H54 (cell line): ENCODE measurements around the gene LPP.
A peak's percentile ranks its signal among the peaks of the same experiment; 100 is the strongest.

Source experiments
- DNase-seq: peaks from one replicate; pipeline ENCODE4 v3.0.0; 2011; ENCODE audit warnings: low spot score, mixed read lengths; ENCODE audit not compliant: insufficient read length
- FAIRE-seq: peaks from 3 replicates; lab custom pipeline; 2011; peaks lifted over from hg19 to GRCh38; lab: Jason Lieb, UNC
- POLR2A ChIP-seq: IDR thresholded peaks from 2 replicates; pipeline ENCODE4 v1.6.1; 2011; ENCODE audit warnings: low read depth, mild to moderate bottlenecking, low read length

The LPP gene

DNA sequence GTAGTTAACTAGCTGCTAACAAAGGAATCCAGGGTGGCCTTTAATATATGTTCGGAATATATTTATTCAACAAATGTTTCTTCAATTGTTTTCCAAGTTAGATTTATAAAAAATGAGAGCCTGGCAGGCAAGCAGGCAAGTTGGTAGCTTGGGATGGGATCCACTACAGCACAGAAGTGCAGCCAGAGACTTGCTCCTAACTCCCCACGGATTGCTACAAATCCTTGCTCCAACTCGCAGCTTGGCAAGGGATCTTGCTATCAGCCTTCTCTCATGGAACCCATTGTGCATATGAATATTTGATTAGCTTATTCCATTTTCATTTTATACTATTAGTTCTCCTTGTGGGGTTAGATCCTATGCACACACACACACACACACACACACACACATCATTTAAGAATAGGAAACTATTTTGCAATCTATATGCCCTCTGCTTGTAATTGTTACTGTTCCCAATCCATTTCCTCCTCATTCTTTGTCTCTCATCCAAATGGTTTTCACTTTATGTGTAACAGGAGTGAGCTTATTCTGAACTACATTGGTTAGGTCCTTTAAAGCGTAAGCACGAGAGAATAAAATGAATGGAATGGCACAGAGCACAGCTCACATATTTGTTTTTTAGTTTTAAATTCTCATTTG is 505.6 kb downstream of the LPP start:
- TF ChIP-seq POLR2A = no peak
- FAIRE-seq = no peak
- DNase-seq = no peak

DNA sequence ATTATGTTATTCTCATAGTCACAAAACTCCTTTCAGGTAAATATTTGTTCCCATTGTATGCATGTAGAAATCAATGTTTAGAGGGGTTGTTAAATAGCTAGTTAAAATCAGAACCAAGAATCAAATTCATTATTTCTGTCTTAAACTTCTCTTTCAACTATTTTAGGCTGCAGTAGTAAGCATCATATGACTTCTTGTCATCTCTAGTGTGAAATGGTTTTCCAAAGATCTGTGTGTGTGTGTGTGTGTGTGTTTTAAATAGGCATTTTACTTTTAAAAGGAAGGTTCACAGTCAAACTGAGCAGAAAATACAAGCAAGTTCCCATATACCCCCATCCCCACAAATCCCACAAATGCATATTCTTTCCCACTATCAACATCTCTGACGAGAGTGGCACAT is 506.5 kb downstream of the LPP start:
- FAIRE-seq (no peak), DNase-seq (no peak)
- no peak for TF ChIP-seq POLR2A

DNA sequence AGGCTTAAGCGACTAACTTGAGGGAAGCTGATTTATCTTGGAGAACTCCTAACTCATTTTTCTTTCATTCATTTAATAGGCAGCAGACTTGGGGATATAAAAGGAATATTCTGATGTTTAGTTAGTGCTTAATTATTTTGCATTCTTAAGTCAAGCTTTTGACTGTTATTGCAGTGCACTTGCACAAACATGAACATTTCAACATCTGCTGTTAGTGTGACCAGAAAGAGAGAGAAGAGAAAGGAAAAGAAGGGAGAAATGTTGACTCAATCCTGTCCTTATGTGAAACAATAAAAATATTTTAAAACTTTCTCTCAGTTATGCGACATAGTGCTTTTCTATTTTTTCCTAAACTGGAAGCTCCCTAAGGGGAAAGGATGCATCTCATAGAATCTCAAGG is 507.8 kb downstream of the LPP start:
- TF ChIP-seq POLR2A = no peak
- FAIRE-seq = peak; percentile 6
- no peak for DNase-seq

DNA sequence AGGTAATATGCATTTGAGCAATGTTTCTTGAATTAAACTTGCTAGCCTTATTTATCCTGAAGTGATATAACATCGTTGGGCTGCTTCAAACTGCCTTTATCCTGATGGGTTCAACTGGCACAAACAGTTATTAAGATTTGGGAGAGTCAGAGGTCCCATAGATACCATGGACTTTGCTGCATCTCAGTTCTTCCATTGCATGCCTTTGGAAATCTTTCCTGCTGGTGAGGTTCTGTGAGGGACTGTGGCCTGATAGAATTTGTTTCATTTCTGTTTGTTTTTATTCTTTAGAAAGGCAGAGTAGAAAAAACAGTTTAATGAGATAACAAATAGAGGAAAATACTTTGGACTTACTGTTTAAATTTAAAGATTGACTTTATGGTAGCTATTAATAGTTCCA is 508.3 kb downstream of the LPP start:
- TF ChIP-seq POLR2A = no peak
- DNase-seq = no peak
- no peak for FAIRE-seq

DNA sequence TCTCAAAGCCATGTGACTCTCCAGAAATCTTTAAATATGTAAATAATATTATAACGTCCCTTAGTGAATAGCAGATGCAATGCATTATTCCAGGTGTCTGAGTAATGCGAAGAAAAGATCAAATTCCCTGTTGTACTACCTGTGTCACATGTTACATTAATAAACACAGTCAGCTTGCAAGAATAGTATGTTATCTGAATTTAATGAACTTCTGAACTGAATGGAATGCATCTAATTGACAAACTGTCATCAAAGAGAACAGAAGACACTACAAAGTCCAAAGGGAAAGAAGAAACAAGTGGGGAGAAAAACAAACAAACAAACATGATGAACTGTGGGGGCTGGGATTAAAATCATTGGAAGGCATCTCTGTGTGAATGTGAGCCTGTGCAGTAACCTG is 508.8 kb downstream of the LPP start:
- DNase-seq (no peak), FAIRE-seq (no peak)
- TF ChIP-seq POLR2A = no peak

DNA sequence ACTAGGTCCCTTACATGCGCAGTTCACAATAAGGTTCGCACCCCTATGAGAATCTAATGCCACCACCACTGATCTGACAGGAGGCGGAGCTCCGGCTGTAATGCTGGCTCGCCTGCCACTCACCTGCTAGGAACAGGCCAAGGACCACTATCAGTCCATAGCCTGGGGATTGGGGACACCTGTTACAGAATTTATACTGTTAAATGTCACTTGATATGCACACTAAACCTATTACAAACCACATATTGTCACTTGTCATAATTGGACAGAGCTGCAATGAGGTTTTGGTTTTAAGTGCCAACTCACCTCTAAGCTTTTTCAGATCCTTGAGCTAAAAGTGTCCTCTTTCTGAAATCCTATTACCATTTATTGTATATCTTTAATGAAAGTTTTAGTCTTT is 509.9 kb downstream of the LPP start:
- TF ChIP-seq POLR2A = no peak
- DNase-seq = no peak
- peak; percentile 57 for FAIRE-seq

DNA sequence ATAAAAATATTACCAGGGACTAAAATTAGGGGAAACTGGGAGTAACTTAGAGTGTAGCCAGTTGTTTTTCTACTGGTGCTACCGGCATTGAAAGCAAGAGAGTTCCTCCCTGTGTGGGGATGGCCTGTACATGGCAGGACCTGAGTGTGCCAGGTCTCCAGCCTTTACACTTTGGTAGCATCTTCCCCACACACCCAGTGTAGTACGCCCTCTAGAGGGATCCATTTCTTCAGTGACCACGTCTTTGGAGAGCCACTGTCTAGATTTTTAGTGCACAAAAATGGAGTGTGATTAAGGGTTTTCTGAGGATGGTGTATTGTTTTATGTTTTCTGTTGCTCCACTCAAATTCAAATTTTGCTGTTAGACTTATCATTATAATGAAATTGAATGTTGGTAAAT is 510.8 kb downstream of the LPP start:
- peak; percentile 45 for FAIRE-seq

DNA sequence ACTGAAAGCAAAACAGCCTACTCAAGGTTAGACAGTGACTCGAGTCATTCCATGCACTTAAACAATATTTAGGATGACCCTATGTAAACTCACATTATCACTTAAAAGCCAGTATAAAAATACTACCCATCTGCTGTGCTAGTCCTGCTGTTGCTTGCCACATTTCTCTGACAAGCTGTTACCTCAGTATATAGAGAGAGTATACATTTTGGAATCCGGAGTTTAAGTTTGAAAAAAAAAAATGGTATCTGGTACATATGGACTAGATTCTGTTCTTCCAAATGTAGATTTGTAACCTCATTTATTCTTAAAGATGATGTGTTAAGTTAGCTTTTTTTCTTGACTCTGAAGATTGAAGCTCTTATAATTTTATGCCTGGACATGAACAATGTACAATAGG is 514.0 kb downstream of the LPP start:
- FAIRE-seq (no peak), DNase-seq (no peak)
- no peak for TF ChIP-seq POLR2A

More for the DNA sequence above, 510.8 kb downstream of the LPP start:
- TF ChIP-seq POLR2A = no peak
- no peak for DNase-seq

DNA sequence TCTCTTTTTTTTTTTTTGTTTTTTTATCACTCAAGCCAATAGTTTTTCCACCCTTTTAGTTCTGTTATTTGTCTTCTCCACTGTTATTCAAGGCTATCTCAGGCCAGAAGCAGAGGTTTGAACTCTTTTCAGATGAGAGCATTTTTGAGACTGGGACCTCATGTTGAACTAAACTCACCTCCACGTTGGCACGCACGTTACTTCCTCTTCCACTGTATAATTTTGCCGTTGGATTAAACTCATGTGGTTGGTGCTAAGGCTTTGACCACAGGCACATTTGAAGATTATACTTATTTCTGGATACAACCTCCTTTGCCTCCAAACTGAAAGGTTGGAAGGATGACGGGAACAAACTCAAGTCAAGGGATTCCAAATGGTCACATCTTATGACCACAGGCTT is 516.5 kb downstream of the LPP start:
- no peak for DNase-seq
- FAIRE-seq = no peak
- TF ChIP-seq POLR2A = no peak

DNA sequence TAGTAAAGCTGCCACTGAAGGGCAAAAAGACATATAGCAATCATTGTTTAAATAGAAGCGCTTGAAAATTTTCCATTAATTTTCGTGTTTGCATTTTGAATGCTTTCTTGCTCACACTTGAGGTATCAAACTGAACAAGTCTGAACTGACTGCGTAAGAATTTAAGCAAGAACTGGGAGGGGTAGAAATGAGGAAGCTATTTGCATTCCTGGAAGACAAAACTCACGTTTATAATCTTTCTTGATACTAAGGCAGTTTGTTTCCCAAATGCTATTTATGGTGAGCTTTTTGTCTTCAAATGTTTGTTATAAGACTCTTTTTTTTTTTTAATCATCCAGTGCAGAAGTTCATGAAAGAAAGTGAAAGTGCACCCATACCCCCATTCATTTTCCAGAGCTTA is 518.0 kb downstream of the LPP start:
- DNase-seq (no peak), FAIRE-seq (no peak)
- no peak for TF ChIP-seq POLR2A

DNA sequence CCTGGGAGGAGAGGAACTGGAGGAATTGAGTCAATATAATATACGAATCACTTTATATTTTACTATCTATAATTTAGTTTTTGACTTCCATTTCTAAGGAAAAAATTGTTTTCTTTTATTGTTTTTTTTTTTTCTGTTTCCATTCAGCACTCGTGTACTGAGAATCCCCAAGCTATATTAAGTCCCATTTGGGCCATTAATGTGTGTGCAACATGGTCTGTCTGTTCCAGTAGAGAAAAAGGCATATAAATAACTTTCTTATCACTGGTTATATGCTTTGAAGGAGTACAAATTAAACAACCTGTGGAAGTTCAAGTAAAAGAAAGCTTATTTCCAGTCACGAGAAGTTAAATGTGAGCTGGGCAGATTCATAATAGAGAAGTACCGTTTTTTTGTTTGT is 518.9 kb downstream of the LPP start:
- no peak for DNase-seq
- FAIRE-seq = no peak
- TF ChIP-seq POLR2A = no peak

DNA sequence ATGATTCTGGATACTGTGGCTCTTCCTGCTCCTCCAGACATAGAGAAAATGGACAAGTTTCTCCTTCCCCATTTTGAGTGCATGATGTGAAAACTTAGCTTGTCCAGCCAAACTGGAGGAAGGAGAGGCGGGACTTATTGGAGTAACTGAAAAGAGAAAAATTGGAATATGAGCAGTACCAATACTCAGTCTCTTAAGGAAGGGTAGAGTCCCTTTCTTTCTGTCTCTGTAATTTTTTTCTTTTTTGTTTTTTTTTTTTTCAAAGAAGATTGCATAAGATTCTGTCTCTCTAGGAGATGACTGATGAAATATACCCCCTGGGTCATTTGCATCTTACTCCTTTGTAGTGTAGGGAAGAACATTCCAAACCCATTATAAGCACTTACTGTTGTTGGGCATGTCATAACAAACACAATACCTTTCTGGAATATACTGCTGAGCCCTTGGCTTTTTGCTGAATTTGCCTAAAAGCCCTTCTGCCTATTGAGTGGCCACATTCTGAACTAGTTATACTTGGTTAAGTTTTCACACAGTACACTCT is 519.8 kb downstream of the LPP start:
- peak; percentile 45 for FAIRE-seq
- no peak for TF ChIP-seq POLR2A
- peak; percentile 19 for DNase-seq

DNA sequence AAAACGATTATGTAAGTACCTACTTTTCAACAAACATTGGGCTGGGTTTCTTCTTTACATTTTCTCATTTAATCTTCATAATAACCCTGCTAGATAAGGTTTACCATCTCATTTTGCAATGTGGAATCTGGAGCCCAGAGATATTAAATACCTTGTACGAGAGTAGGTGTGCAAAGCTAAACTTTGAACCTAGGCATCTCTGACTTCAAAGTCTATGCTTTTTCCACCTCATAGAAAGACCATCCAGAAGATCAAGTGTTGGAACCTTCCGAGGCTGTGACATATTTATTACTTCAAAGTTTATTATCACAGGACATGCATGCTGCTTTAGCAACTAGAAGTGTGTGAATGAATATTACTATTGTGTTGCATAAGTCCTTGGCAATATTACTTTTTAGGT is 520.6 kb downstream of the LPP start:
- FAIRE-seq = no peak
- no peak for TF ChIP-seq POLR2A
- DNase-seq = no peak

DNA sequence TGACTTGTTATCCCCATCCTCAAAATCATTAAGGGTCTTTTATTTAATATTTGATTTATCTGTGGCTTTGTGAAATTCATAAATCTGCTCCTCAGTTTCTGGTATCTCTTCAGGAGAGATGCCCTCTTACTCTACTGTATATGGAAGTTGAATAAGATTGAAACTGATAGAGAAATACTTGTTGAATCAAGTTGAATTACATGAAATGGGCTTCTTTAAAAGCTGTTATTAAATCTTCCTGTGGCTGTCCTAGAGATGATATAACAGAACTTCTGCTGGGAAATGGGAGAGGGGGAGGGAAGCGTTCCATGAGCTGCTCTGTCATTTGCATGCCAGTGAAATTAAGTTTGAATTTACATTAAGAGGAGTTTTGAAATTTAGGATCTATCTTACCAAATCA is 523.4 kb downstream of the LPP start:
- TF ChIP-seq POLR2A = no peak
- FAIRE-seq = no peak
- DNase-seq = no peak

DNA sequence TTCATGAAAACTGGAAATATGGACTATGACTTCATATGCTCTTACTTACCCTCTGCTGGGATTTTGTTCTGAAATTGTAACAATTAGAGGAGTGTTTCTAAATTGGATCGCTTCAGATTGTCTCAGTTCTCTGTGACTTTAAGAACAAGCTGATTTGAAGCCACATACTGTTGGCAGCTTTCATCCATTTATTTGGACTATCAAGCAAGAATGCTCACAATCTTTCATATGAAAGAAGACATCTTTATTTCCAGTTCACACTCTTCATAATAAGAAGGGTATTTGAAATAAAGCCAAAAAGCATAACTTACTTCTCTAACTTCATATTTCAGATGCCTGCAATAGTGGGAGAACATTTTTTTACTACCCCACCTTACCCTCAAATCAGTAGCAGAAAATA is 526.2 kb downstream of the LPP start:
- DNase-seq (no peak), FAIRE-seq (no peak)
- no peak for TF ChIP-seq POLR2A
